GM12801 (cell line): ENCODE measurements around the gene HOXD3.

Experiments
- CTCF ChIP-seq: IDR thresholded peaks from one replicate; pipeline ENCODE4 v1.5.1; 2011; ENCODE audit warnings: control low read depth; ENCODE audit not compliant: insufficient read length; ENCODE audit errors: extremely low read depth

Gene HOXD3

DNA sequence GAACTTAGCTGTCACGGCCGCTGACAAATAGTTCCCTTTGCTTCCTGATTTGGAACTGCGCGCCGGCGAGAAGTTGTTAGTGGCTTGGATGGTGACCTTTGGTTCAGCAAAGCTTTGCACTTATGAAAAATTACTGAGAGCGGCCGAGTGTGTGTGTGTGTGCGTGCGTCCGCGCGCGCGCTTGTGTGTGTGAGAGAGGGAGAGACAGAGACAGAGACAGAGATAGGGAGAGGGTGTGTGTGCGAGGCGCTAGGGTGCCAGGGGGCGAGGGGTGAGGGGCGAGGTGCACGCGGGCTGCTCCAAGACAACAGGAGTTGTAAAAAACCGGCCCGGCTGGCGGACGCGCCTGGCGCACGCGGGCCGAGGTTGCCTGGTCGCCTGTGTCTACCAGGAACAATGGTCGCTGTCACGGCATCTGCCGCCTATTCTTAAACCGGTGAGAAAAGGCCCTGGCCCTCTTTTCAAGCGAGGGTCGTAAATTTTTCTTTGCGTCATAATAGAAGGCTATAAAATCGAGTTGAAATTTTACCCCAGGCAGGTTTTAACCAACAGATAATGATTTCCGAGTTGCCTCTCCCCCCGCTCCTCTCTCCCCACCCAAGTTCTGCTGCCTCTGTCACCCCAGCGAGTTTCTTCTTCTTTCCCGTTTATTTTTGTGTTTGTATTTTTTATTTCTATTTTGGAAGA lies 535 bp downstream of the HOXD3 start:
- TF ChIP-seq CTCF: no peak

GRCh38 chr2:176158186-176158591 lies 1.1 kb downstream of the HOXD3 start:
- TF ChIP-seq CTCF: no peak

DNA sequence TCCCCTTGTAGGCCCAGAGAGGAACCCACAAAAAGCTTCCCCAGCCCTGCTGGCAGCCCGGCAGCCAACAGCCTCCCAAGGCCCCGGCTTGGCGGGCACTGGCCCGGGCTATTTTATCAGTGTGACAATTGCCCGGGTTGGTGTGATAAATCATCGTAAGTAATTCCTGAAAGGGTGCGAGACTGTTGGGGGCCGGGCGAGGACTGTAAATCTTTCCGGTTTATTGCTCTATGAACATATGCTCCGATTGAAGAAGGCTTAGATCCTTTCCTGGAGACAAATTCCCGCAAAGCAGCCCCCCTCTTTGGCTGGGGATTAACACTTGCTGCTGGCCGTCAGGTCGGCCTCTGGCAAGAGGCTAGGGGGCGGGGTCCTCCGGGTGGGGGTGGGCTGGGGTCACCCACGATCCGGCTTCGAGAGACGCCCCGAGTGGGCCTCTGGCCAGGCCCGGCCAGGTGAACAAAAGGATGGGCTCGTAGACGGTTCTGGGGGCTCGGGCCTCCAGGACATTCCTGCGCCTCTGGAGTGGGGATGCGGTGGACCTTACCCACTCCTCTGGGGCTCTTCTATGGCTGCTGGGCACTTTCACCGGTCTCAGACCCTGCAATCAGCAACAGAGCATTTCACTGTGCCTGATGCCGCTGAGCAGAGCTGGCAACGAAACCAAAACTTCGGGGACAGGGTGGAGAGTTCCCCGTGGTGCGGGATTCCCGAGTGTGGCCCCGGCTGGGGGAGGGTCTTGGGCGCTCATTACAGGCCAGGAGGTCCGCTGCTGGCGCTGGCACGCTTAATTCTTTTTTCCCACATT lies 2.0 kb downstream of the HOXD3 start:
- no peak for TF ChIP-seq CTCF

GRCh38 chr2:176159663-176160250 lies 2.6 kb downstream of the HOXD3 start:
- TF ChIP-seq CTCF: no peak

GRCh38 chr2:176160251-176160985 lies 3.3 kb downstream of the HOXD3 start:
- no peak for TF ChIP-seq CTCF

GRCh38 chr2:176160986-176161824 lies 4.1 kb downstream of the HOXD3 start:
- TF ChIP-seq CTCF: no peak
